Lung (tissue), 12 donors: Measurements from ENCODE around the gene ENO1. TPM values are rescaled to one million over a fixed set of nuclear protein-coding genes. Genes with fewer than 3 reads are reported as not detected.

Experiments used
- ATAC-seq: fragments of 200-7000 bp; cut with Tn5 transposase; one replicate; pipeline ENCODE4 v1.9.1; 2020; ENCODE audit warnings: moderate number of reproducible peaks; ENCODE audit not compliant: insufficient read depth, low FRiP score
- DNase-seq, 3 donors: peaks; one replicate each; pipeline ENCODE4 v3.0.0-alpha.2; 2013 to 2017
- H3K27ac ChIP-seq, 2 donors: one replicate each; pipeline ENCODE4 v1.5.1; 2013; ENCODE audit warnings: mild to moderate bottlenecking in 2 of 2, moderate library complexity in 2 of 2, control low read depth in 1 of 2, inconsistent platforms in 1 of 2, low read depth in 1 of 2, low read length in 1 of 2
- H3K27me3 ChIP-seq, 3 donors: one replicate each; pipeline ENCODE4 v1.5.1; 2013; ENCODE audit warnings: low read length in 2 of 3; ENCODE audit not compliant: control insufficient read depth in 3 of 3, insufficient read depth in 3 of 3
- H3K36me3 ChIP-seq, 4 donors: one replicate each; pipeline ENCODE4 v1.5.1; 2013; ENCODE audit warnings: low read length in 4 of 4, mild to moderate bottlenecking in 1 of 4, moderate library complexity in 1 of 4; ENCODE audit not compliant: control insufficient read depth in 4 of 4, insufficient read depth in 4 of 4
- H3K4me1 ChIP-seq, 5 donors: one replicate each; pipeline ENCODE4 v1.5.1; 2013; ENCODE audit warnings: low read length in 5 of 5, mild to moderate bottlenecking in 2 of 5, moderate library complexity in 1 of 5; ENCODE audit not compliant: control insufficient read depth in 5 of 5, insufficient read depth in 5 of 5
- H3K4me3 ChIP-seq: one replicate; pipeline ENCODE4 v1.5.1; 2013; ENCODE audit warnings: mild to moderate bottlenecking, control low read depth, moderate library complexity
- H3K9ac ChIP-seq, 2 donors: one replicate each; pipeline ENCODE4 v1.5.1; 2013; ENCODE audit warnings: low read length in 2 of 2, control low read depth in 1 of 2; ENCODE audit not compliant: insufficient read depth in 1 of 2
- H3K9me3 ChIP-seq, 4 donors: one replicate each; pipeline ENCODE4 v1.5.1; 2013; ENCODE audit warnings: low read length in 3 of 4, mild to moderate bottlenecking in 1 of 4, moderate library complexity in 1 of 4; ENCODE audit not compliant: control insufficient read depth in 4 of 4, insufficient read depth in 3 of 4
- WGBS, 2 donors: extraction: QIAGEN DNeasy Blood & Tissue Kit; methylation state at CpG; one replicate each; pipeline ENCODE4 v1.1.7; 2013; 5-methylcytosine and 5-hydroxymethylcytosine counted together
- polyA plus RNA-seq, 2 donors: library from polyadenylated mRNA; stranded (reverse); fragments of 200-250 nt; gene quantifications; one replicate each; pipeline ENCODE4 v1.2.1, GENCODE V29; 2013
- total RNA-seq, 2 donors: library from RNA; depleted of rRNA in 1 of 2; stranded (reverse); fragments of >200 nt in 1 of 2; gene quantifications; one replicate each; pipeline ENCODE4 v1.2.1, GENCODE V29; 2014 to 2021
- TF ChIP-seq, protein P1 (sequence below): IDR thresholded peaks from 2 replicates; pipeline ENCODE4 v1.5.1; 2012; ENCODE audit warnings: mild to moderate bottlenecking; ENCODE audit errors: control extremely low read depth, extremely low read depth
- donor health status: control.
- donor health status: control.
- donor health status: Bipolar disorder and iron deficiency.
- donor health status: healthy.
- donor health status: DM: yes; HTN: yes; CAD: no.

The ENO1 gene
- total and polyA plus RNA-seq, 4 donors = 449 to 1,784 (median 959) TPM

GRCh38 chr1:8878698-8879463 lies 395 bp upstream of the ENO1 start:
- WGBS, 2 donors = 0% methylated on average over 52 to 82 of the region's 82 CpGs
- Histone ChIP-seq H3K9me3 (no peaks in the 10 kb centered on the region), H3K27ac (peak overlapping the region; percentile 99), H3K27me3 (no peaks in the 10 kb centered on the region), H3K36me3 (peaks cover 2 to 9% (median 8%) of the 10 kb centered on the region in 4 donors), H3K4me3 (peak overlapping the region; percentile 98), H3K4me1 (peaks cover 11 to 47% (median 14%) of the 10 kb centered on the region in 5 donors), H3K9ac (peak overlapping the region; percentile 50 to 91)
- TF ChIP-seq, protein P1, sequence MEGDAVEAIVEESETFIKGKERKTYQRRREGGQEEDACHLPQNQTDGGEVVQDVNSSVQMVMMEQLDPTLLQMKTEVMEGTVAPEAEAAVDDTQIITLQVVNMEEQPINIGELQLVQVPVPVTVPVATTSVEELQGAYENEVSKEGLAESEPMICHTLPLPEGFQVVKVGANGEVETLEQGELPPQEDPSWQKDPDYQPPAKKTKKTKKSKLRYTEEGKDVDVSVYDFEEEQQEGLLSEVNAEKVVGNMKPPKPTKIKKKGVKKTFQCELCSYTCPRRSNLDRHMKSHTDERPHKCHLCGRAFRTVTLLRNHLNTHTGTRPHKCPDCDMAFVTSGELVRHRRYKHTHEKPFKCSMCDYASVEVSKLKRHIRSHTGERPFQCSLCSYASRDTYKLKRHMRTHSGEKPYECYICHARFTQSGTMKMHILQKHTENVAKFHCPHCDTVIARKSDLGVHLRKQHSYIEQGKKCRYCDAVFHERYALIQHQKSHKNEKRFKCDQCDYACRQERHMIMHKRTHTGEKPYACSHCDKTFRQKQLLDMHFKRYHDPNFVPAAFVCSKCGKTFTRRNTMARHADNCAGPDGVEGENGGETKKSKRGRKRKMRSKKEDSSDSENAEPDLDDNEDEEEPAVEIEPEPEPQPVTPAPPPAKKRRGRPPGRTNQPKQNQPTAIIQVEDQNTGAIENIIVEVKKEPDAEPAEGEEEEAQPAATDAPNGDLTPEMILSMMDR = no peak
- ATAC-seq (peak; percentile 89), DNase-seq (peak; percentile 98 to 99 (median 99))

DNA sequence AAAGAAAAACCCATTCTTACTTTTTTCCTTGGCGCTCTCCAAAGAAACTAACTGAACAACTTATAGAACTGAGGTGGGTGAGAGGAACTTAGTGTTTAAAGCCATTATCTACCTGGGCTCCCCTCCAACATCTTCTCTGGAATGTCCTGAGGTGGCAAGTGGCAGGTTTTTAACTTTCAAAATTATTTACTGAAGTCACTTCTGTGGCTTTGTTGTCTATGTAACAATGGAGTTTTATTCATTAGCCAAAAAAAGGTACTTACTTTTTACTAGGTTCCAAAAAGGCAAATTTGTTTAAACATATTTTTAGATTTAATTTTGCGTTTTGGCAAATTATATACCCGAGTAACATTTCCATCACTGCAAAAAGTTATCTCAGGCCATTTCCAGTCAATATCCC lies 2.4 kb downstream of the ENO1 start:
- Histone ChIP-seq H3K4me3 (no peak overlapping the region), H3K4me1 (peaks cover 14 to 55% (median 17%) of the 10 kb centered on the region in 5 donors), H3K9me3 (no peaks in the 10 kb centered on the region), H3K9ac (no peak overlapping the region), H3K27ac (peak overlapping the region in 1 of 2 donors; percentile 99), H3K27me3 (no peaks in the 10 kb centered on the region), H3K36me3 (peaks cover 20 to 33% (median 25%) of the 10 kb centered on the region in 4 donors)
- ATAC-seq (no peak), DNase-seq (no peak)
- 62 to 64% methylated on average over 3 of the region's 3 CpGs for WGBS, 2 donors
- TF ChIP-seq, protein P1 = no peak

DNA sequence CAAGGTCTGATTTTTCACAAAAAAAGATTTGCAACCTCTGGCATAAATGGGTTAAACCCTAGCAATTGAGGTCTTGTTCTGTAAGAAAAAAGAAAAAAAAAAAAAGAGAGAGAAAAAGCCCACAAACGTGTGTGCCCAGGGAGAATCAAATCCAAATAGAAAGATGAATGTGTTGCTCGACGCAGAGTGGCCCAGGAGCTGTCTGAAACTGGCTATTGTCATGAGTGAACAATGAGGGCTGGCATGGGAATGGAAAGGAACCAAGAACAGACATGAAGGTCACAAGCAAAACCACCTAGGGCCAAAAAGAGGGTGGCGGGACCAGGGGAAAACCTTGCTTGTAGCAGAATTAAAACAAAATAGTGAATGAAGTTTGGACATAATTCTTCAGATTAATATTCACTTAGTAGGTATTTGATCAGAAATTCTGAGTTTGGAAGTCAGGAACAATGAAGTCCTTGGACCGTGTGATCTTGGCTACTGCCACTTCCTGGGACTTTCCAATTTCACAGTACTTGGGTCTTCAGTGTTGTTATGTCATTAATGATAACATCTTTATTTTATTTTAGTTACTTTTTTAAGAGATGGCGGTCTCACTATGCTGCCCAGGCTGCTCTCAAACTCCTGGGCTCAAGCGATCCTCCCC lies 3.1 kb downstream of the ENO1 start:
- Histone ChIP-seq H3K27ac (peak overlapping the region in 1 of 2 donors; percentile 70), H3K4me3 (no peak overlapping the region), H3K9ac (no peak overlapping the region), H3K4me1 (peaks cover 8 to 49% (median 15%) of the 10 kb centered on the region in 5 donors), H3K27me3 (no peaks in the 10 kb centered on the region), H3K36me3 (peaks cover 28 to 40% (median 32%) of the 10 kb centered on the region in 4 donors), H3K9me3 (no peaks in the 10 kb centered on the region)
- DNase-seq (no peak), ATAC-seq (no peak)
- WGBS, 2 donors = 41 to 49% methylated on average over 7 of the region's 7 CpGs
- TF ChIP-seq, protein P1 = no peak
